HepG2 (cell line): ENCODE measurements around the gene ABHD3.

ENCODE experiments used
- HCFC1 ChIP-seq: fragments of 150-350 bp; IDR thresholded peaks from 2 replicates; pipeline ENCODE4 v1.6.1; 2014; ENCODE audit warnings: low read depth, low read length
- HIVEP1 ChIP-seq: sonication (generic); formaldehyde crosslinking; IDR thresholded peaks from 2 replicates; pipeline ENCODE4 v1.4.0; 2020; ENCODE audit warnings: mild to moderate bottlenecking, missing genetic modification reagents
- POLR2A ChIP-seq, 2 experiments: IDR thresholded peaks; 2 replicates each; pipeline ENCODE4 v1.6.1; 2011; ENCODE audit warnings: low read depth in 2 of 2, low read length in 2 of 2, mild to moderate bottlenecking in 1 of 2, moderate library complexity in 1 of 2; ENCODE audit not compliant: insufficient read depth in 1 of 2
- TAF1 ChIP-seq: sonication (generic); formaldehyde crosslinking; IDR thresholded peaks from 2 replicates; pipeline ENCODE4 v1.4.0; 2020; ENCODE audit warnings: missing genetic modification reagents
- ZFP41 ChIP-seq: sonication (generic); formaldehyde crosslinking; IDR thresholded peaks from 2 replicates; pipeline ENCODE4 v1.4.0; 2020; ENCODE audit warnings: mild to moderate bottlenecking, missing genetic modification reagents, borderline replicate concordance
- ZNF138 ChIP-seq: sonication (generic); formaldehyde crosslinking; IDR thresholded peaks from 2 replicates; pipeline ENCODE4 v1.5.0; 2020; ENCODE audit warnings: mild to moderate bottlenecking, low read depth, missing genetic modification reagents
- ZNF562 ChIP-seq: sonication (generic); formaldehyde crosslinking; IDR thresholded peaks from 2 replicates; pipeline ENCODE4 v1.8.0; 2022; ENCODE audit warnings: missing genetic modification reagents, borderline replicate concordance
- TF ChIP-seq, protein P1 (sequence below): sonication (generic); formaldehyde crosslinking; IDR thresholded peaks from 2 replicates; pipeline ENCODE4 v1.5.0; 2020; ENCODE audit warnings: mild to moderate bottlenecking, missing genetic modification reagents, moderate library complexity
- TF ChIP-seq, protein P2 (sequence below): sonication (generic); formaldehyde crosslinking; IDR thresholded peaks from 2 replicates; pipeline ENCODE4 v1.5.1; 2020; ENCODE audit warnings: missing genetic modification reagents, mild to moderate bottlenecking, borderline replicate concordance
- TF ChIP-seq, protein P3 (sequence below): fragments of 450-650 bp; IDR thresholded peaks from 2 replicates; pipeline ENCODE4 v1.6.1; 2017; ENCODE audit warnings: mild to moderate bottlenecking
- TF ChIP-seq, protein P4 (sequence below): sonication (generic); formaldehyde crosslinking; IDR thresholded peaks from 2 replicates; pipeline ENCODE4 v1.4.0; 2020; ENCODE audit warnings: missing genetic modification reagents, borderline replicate concordance

DNA sequence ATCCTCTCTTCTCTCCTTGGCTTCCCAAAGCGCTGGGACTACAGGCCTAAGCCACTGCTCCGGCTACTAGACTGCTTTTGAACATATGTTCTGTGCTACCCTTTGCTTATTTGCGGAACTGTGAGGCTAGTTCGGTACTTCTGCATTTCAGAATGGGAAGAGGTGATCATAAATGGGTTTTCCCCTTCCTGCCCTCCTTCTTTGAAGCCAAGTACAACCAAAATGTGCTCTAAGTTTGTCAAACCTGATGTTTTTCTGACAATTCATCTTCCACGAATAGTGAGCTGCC lies 102.3 kb downstream of the ABHD3 start:
- TF ChIP-seq POLR2A (IDR thresholded peaks at IDR 0.05; ENCODE audit: insufficient read depth in 1 of 2, low read depth in 2 of 2, low read length in 2 of 2) (no peak), ZNF562 (CRISPR knock-in tag) (no peak), HIVEP1 (CRISPR knock-in tag) (no peak), ZNF138 (no peak), ZFP41 (no peak), TAF1 (CRISPR knock-in tag) (no peak), HCFC1 (no peak)
- TF ChIP-seq, protein P1, sequence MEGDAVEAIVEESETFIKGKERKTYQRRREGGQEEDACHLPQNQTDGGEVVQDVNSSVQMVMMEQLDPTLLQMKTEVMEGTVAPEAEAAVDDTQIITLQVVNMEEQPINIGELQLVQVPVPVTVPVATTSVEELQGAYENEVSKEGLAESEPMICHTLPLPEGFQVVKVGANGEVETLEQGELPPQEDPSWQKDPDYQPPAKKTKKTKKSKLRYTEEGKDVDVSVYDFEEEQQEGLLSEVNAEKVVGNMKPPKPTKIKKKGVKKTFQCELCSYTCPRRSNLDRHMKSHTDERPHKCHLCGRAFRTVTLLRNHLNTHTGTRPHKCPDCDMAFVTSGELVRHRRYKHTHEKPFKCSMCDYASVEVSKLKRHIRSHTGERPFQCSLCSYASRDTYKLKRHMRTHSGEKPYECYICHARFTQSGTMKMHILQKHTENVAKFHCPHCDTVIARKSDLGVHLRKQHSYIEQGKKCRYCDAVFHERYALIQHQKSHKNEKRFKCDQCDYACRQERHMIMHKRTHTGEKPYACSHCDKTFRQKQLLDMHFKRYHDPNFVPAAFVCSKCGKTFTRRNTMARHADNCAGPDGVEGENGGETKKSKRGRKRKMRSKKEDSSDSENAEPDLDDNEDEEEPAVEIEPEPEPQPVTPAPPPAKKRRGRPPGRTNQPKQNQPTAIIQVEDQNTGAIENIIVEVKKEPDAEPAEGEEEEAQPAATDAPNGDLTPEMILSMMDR, result no peak
- TF ChIP-seq, protein P2, sequence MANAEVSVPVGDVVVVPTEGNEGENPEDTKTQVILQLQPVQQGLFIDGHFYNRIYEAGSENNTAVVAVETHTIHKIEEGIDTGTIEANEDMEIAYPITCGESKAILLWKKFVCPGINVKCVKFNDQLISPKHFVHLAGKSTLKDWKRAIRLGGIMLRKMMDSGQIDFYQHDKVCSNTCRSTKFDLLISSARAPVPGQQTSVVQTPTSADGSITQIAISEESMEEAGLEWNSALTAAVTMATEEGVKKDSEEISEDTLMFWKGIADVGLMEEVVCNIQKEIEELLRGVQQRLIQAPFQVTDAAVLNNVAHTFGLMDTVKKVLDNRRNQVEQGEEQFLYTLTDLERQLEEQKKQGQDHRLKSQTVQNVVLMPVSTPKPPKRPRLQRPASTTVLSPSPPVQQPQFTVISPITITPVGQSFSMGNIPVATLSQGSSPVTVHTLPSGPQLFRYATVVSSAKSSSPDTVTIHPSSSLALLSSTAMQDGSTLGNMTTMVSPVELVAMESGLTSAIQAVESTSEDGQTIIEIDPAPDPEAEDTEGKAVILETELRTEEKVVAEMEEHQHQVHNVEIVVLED, result no peak
- TF ChIP-seq, protein P3, sequence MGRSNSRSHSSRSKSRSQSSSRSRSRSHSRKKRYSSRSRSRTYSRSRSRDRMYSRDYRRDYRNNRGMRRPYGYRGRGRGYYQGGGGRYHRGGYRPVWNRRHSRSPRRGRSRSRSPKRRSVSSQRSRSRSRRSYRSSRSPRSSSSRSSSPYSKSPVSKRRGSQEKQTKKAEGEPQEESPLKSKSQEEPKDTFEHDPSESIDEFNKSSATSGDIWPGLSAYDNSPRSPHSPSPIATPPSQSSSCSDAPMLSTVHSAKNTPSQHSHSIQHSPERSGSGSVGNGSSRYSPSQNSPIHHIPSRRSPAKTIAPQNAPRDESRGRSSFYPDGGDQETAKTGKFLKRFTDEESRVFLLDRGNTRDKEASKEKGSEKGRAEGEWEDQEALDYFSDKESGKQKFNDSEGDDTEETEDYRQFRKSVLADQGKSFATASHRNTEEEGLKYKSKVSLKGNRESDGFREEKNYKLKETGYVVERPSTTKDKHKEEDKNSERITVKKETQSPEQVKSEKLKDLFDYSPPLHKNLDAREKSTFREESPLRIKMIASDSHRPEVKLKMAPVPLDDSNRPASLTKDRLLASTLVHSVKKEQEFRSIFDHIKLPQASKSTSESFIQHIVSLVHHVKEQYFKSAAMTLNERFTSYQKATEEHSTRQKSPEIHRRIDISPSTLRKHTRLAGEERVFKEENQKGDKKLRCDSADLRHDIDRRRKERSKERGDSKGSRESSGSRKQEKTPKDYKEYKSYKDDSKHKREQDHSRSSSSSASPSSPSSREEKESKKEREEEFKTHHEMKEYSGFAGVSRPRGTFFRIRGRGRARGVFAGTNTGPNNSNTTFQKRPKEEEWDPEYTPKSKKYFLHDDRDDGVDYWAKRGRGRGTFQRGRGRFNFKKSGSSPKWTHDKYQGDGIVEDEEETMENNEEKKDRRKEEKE, result no peak
- TF ChIP-seq, protein P4, sequence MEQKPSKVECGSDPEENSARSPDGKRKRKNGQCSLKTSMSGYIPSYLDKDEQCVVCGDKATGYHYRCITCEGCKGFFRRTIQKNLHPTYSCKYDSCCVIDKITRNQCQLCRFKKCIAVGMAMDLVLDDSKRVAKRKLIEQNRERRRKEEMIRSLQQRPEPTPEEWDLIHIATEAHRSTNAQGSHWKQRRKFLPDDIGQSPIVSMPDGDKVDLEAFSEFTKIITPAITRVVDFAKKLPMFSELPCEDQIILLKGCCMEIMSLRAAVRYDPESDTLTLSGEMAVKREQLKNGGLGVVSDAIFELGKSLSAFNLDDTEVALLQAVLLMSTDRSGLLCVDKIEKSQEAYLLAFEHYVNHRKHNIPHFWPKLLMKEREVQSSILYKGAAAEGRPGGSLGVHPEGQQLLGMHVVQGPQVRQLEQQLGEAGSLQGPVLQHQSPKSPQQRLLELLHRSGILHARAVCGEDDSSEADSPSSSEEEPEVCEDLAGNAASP (CRISPR knock-in tag), result no peak
